Natural killer cell (primary cell): ENCODE measurements around the gene PRR5L. TPM values are rescaled to one million over a fixed set of nuclear protein-coding genes. Genes with fewer than 3 reads are reported as not detected.
A peak's percentile ranks its signal among the peaks of the same experiment; 100 is the strongest.

ENCODE experiments used
- ATAC-seq, 3 donors: fragments of 150-1000 bp in 2 of 3; fragments of 200-7000 bp in 1 of 3; cut with Tn5 transposase; 1 replicate in 1 of 3; 2 replicates in 2 of 3; pipeline ENCODE4 v1.10.0; 2021; ENCODE audit warnings: mild to moderate bottlenecking in 2 of 3, moderate library complexity in 2 of 3
- DNase-seq, 2 donors: peaks; one replicate each; pipeline versions ENCODE4 v3.0.0 to v3.0.0-alpha.2; 2013 to 2021; ENCODE audit warnings: mixed read lengths in 1 of 2
- H3K27ac ChIP-seq: one replicate; pipeline ENCODE4 v1.5.1; 2013; ENCODE audit warnings: mild to moderate bottlenecking, low read length
- H3K27me3 ChIP-seq: one replicate; pipeline ENCODE4 v1.6.1; 2013; ENCODE audit warnings: low read length; ENCODE audit not compliant: control insufficient read depth, insufficient read depth
- H3K36me3 ChIP-seq: one replicate; pipeline ENCODE4 v1.6.1; 2013; ENCODE audit warnings: low read length; ENCODE audit not compliant: control insufficient read depth, insufficient read depth
- H3K4me1 ChIP-seq: one replicate; pipeline ENCODE4 v1.6.1; 2013; ENCODE audit warnings: low read length; ENCODE audit not compliant: control insufficient read depth, insufficient read depth
- H3K4me3 ChIP-seq: one replicate; pipeline ENCODE4 v1.5.1; 2013; ENCODE audit warnings: low read length
- H3K9me3 ChIP-seq: one replicate; pipeline ENCODE4 v1.6.1; 2013; ENCODE audit warnings: low read length; ENCODE audit not compliant: control insufficient read depth, insufficient read depth
- H3K27ac Mint-ChIP-seq, 2 donors: one replicate each; pipeline ENCODE4 v1.8.0; 2022; ENCODE audit warnings: mild to moderate bottlenecking in 2 of 2, mixed read lengths in 2 of 2, moderate library complexity in 1 of 2
- H3K27me3 Mint-ChIP-seq, 2 donors: one replicate each; pipeline ENCODE4 v1.8.0; 2022; ENCODE audit warnings: low read depth in 2 of 2, mixed read lengths in 2 of 2
- H3K36me3 Mint-ChIP-seq: one replicate; pipeline ENCODE4 v1.8.0; 2022; ENCODE audit warnings: mixed read lengths
- H3K4me1 Mint-ChIP-seq, 2 donors: one replicate each; pipeline ENCODE4 v1.8.0; 2022; ENCODE audit warnings: mixed read lengths in 2 of 2
- H3K4me3 Mint-ChIP-seq: one replicate; pipeline ENCODE4 v1.8.0; 2022; ENCODE audit warnings: mild to moderate bottlenecking, moderate library complexity, mixed read lengths
- H3K9me3 Mint-ChIP-seq, 2 donors: one replicate each; pipeline ENCODE4 v1.8.0; 2022; ENCODE audit warnings: mixed read lengths in 2 of 2
- CTCF ChIP-seq: fragments of 200-600 bp; IDR thresholded peaks from one replicate; pipeline ENCODE4 v1.8.0; 2022; ENCODE audit warnings: antibody characterized with exemption
- WGBS: methylation state at CpG from one replicate; pipeline ENCODE4 v1.1.7; 2013; ENCODE audit warnings: missing lambda C conversion rate; ENCODE audit not compliant: insufficient coverage; 5-methylcytosine and 5-hydroxymethylcytosine counted together
- intact Hi-C: fragments of 100-400 bp; cut with micrococcal nuclease; formaldehyde crosslinking; loops from one replicate; pipeline ENCODE4 v1.14.2; 2022
- total RNA-seq, 4 donors: library from RNA; stranded (reverse); fragments of 120-200 nt in 1 of 4; gene quantifications; one replicate each; pipeline versions ENCODE4 v1.2.3 to v1.2.4, GENCODE V29; 2013 to 2022

PRR5L gene
- total RNA-seq, 3 donors from 2014 or later (not counting 1 experiment from before 2014, with no cell fraction given) = 128 to 367 (median 303) TPM

- Mint-ChIP-seq H3K27me3 (peaks cover 28 to 51% of the 10 kb centered on the region in 2 donors), H3K9me3 (no peaks in the 10 kb centered on the region), H3K27ac (no peak overlapping the region), H3K36me3 (no peaks in the 10 kb centered on the region), H3K4me1 (no peaks in the 10 kb centered on the region), H3K4me3 (no peak overlapping the region)
- intact Hi-C loops = loop anchor here (10.0 kb wide), 1 partner anchor 64 kb away; no protein-coding TSS in a partner anchor
- DNase-seq = peak in 1 of 2 donors; percentile 21
- H3K9me3 ChIP-seq = no peaks in the 10 kb centered on the region
- H3K27me3 ChIP-seq = peaks cover 2% of the 10 kb centered on the region
- H3K4me1 ChIP-seq = no peaks in the 10 kb centered on the region
- H3K36me3 ChIP-seq = no peaks in the 10 kb centered on the region
- ATAC-seq = peak in 1 of 3 donors; percentile 55
- H3K4me3 ChIP-seq = no peak overlapping the region
- 43% methylated on average over 12 of the region's 12 CpGs for WGBS
- no peak for TF ChIP-seq CTCF
- H3K27ac ChIP-seq = no peak overlapping the region
Measured at GRCh38 chr11:36258730-36259360, 37.2 kb upstream of the PRR5L start.

GRCh38 chr11:36261094-36261493 is 35.0 kb upstream of the PRR5L start:
- no peak overlapping the region for H3K27ac Mint-ChIP-seq
- no peaks in the 10 kb centered on the region for H3K36me3 Mint-ChIP-seq

GRCh38 chr11:36264011-36264972 is 31.8 kb upstream of the PRR5L start:
- Histone ChIP-seq H3K36me3 (no peaks in the 10 kb centered on the region), H3K9me3 (no peaks in the 10 kb centered on the region), H3K27ac (no peak overlapping the region), H3K4me3 (no peak overlapping the region), H3K27me3 (peaks cover 2% of the 10 kb centered on the region), H3K4me1 (no peaks in the 10 kb centered on the region)
- H3K4me3 Mint-ChIP-seq = no peak overlapping the region
- ATAC-seq = no peak
- no peak overlapping the region for H3K27ac Mint-ChIP-seq
- no peaks in the 10 kb centered on the region for H3K9me3 Mint-ChIP-seq
- DNase-seq = no peak
- H3K4me1 Mint-ChIP-seq = no peaks in the 10 kb centered on the region
- H3K27me3 Mint-ChIP-seq = peaks cover 20 to 30% of the 10 kb centered on the region in 2 donors
- intact Hi-C loops = no loop called here
- no peak for TF ChIP-seq CTCF
- H3K36me3 Mint-ChIP-seq = no peaks in the 10 kb centered on the region
- 75% methylated on average over 9 of the region's 9 CpGs for WGBS

More at GRCh38 chr11:36261094-36261493, 35.0 kb upstream of the PRR5L start:
- no peak for ATAC-seq
- H3K9me3 ChIP-seq = no peaks in the 10 kb centered on the region
- no peaks in the 10 kb centered on the region for H3K36me3 ChIP-seq
- Mint-ChIP-seq H3K27me3 (peaks cover 29 to 51% of the 10 kb centered on the region in 2 donors), H3K4me3 (no peak overlapping the region), H3K4me1 (no peaks in the 10 kb centered on the region), H3K9me3 (no peaks in the 10 kb centered on the region)
- WGBS = 75% methylated on average over 4 of the region's 4 CpGs
- no peak for DNase-seq
- H3K27me3 ChIP-seq = peaks cover 2% of the 10 kb centered on the region
- H3K27ac ChIP-seq = no peak overlapping the region
- no peak overlapping the region for H3K4me3 ChIP-seq
- intact Hi-C loops = no loop called here
- no peaks in the 10 kb centered on the region for H3K4me1 ChIP-seq
- no peak for TF ChIP-seq CTCF
